HL-60 (cell line): Measurements from ENCODE around the gene IGSF6.

ENCODE experiments used
- DNase-seq, 2 experiments: peaks; one replicate each; pipeline ENCODE4 v3.0.0-alpha.2; 2010 to 2020; ENCODE audit warnings: low read depth in 1 of 2, low spot score in 1 of 2
- H3K27ac ChIP-seq: fragments of 250-450 bp; sonication (Bioruptor Pico); replicated peaks from 2 replicates; pipeline ENCODE4 v1.5.1; 2020; ENCODE audit warnings: mild to moderate bottlenecking, moderate library complexity
- H3K27me3 ChIP-seq: fragments of 250-450 bp; sonication (Bioruptor Pico); 2 replicates; pipeline ENCODE4 v1.5.1; 2021; ENCODE audit warnings: mild to moderate bottlenecking, moderate library complexity; ENCODE audit not compliant: insufficient read depth, poor library complexity, severe bottlenecking
- H3K4me3 ChIP-seq: replicated peaks from 2 replicates; pipeline ENCODE4 v1.5.1; 2011; ENCODE audit warnings: mild to moderate bottlenecking, control low read depth, low read length; ENCODE audit not compliant: insufficient read depth
- GABPA ChIP-seq: IDR thresholded peaks from 2 replicates; pipeline ENCODE4 v1.6.1; 2012; ENCODE audit warnings: low read depth
- POLR2AphosphoS5 ChIP-seq: IDR thresholded peaks from 2 replicates; pipeline ENCODE4 v1.6.1; 2012; ENCODE audit warnings: low read depth
- SPI1 ChIP-seq: IDR thresholded peaks from 2 replicates; pipeline ENCODE4 v1.6.1; 2012; ENCODE audit warnings: low read depth, mild to moderate bottlenecking, borderline replicate concordance
- TF ChIP-seq, protein P1 (sequence below): IDR thresholded peaks from one replicate; pipeline ENCODE4 v1.5.1; 2011; ENCODE audit warnings: low read length, control low read depth, inconsistent platforms; ENCODE audit not compliant: insufficient read depth
- TF ChIP-seq, protein P2 (sequence below): IDR thresholded peaks from 2 replicates; pipeline ENCODE4 v1.6.1; 2012; ENCODE audit warnings: low read depth; ENCODE audit not compliant: insufficient replicate concordance

Gene IGSF6

DNA sequence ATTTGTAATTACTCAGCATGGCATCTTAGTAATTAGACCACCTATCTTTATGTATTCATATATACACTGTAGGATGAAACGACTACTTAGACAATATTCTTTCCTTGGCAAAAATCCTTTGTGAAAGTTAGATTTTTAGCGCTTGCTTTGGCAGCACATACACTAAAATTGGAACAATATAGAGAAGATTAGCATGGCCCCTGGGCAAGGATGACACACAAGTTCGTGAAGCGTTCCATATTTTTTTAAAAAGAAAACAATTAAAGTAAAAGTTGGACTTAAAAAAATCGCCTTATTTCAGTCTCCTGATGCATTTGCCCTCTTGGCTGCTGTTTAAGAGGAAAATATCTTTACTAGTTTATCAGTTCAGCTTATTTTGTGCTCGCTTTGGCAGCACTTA, 10.5 kb downstream of the IGSF6 start:
- H3K27ac ChIP-seq, result no peak overlapping the region
- no peaks in the 10 kb centered on the region for H3K27me3 ChIP-seq
- H3K4me3 ChIP-seq, result no peak overlapping the region
- TF ChIP-seq, protein P1, sequence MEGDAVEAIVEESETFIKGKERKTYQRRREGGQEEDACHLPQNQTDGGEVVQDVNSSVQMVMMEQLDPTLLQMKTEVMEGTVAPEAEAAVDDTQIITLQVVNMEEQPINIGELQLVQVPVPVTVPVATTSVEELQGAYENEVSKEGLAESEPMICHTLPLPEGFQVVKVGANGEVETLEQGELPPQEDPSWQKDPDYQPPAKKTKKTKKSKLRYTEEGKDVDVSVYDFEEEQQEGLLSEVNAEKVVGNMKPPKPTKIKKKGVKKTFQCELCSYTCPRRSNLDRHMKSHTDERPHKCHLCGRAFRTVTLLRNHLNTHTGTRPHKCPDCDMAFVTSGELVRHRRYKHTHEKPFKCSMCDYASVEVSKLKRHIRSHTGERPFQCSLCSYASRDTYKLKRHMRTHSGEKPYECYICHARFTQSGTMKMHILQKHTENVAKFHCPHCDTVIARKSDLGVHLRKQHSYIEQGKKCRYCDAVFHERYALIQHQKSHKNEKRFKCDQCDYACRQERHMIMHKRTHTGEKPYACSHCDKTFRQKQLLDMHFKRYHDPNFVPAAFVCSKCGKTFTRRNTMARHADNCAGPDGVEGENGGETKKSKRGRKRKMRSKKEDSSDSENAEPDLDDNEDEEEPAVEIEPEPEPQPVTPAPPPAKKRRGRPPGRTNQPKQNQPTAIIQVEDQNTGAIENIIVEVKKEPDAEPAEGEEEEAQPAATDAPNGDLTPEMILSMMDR, result no peak
- no peak for TF ChIP-seq POLR2AphosphoS5
- no peak for TF ChIP-seq SPI1
- no peak for TF ChIP-seq GABPA
- TF ChIP-seq, protein P2, sequence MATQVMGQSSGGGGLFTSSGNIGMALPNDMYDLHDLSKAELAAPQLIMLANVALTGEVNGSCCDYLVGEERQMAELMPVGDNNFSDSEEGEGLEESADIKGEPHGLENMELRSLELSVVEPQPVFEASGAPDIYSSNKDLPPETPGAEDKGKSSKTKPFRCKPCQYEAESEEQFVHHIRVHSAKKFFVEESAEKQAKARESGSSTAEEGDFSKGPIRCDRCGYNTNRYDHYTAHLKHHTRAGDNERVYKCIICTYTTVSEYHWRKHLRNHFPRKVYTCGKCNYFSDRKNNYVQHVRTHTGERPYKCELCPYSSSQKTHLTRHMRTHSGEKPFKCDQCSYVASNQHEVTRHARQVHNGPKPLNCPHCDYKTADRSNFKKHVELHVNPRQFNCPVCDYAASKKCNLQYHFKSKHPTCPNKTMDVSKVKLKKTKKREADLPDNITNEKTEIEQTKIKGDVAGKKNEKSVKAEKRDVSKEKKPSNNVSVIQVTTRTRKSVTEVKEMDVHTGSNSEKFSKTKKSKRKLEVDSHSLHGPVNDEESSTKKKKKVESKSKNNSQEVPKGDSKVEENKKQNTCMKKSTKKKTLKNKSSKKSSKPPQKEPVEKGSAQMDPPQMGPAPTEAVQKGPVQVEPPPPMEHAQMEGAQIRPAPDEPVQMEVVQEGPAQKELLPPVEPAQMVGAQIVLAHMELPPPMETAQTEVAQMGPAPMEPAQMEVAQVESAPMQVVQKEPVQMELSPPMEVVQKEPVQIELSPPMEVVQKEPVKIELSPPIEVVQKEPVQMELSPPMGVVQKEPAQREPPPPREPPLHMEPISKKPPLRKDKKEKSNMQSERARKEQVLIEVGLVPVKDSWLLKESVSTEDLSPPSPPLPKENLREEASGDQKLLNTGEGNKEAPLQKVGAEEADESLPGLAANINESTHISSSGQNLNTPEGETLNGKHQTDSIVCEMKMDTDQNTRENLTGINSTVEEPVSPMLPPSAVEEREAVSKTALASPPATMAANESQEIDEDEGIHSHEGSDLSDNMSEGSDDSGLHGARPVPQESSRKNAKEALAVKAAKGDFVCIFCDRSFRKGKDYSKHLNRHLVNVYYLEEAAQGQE, result no peak
- no peak for DNase-seq

DNA sequence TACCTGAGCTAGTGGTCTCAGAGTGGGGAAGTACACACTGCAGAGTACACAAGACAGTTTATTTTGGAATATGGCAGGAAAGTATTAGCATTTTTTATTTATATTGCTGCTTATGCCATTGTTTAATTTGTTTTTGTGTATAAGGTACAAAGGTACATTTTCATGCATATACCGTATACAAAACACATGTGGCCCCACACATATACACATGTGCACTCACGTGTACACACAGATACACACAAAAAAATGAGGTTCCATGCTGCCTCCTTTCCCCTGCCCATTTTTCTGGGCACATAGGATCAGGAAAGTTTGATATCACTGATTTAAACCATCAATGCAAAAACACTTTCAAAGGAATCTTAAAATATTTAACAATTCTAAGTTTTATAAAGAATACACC, 12.9 kb downstream of the IGSF6 start:
- no peak overlapping the region for H3K27ac ChIP-seq
- TF ChIP-seq GABPA (no peak), SPI1 (no peak), POLR2AphosphoS5 (no peak)
- TF ChIP-seq, protein P1, result no peak
- TF ChIP-seq, protein P2, result no peak
- H3K4me3 ChIP-seq, result no peak overlapping the region
- no peaks in the 10 kb centered on the region for H3K27me3 ChIP-seq
- no peak for DNase-seq

DNA sequence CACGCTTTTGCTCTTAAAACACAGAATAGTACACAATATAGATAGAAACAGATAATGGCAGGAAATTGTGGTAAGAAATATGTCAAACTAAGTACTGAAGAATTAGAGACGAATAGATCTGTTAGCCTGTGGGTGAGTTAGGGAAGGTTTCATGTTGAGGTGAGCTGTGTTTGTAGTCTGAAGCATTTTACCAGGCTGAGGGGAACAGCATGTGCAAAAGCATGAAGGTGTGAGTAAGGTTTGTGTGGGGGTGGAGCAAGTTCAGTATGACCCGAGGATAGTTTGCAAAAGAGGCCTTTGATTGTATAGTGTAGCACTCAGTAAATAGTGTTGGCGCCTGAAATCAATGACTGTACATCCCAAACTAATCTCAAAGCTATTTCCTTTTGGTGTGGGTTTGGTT, 13.8 kb downstream of the IGSF6 start:
- Histone ChIP-seq H3K4me3 (no peak overlapping the region), H3K27me3 (no peaks in the 10 kb centered on the region), H3K27ac (no peak overlapping the region)
- TF ChIP-seq GABPA (no peak), POLR2AphosphoS5 (no peak), SPI1 (no peak)
- TF ChIP-seq, protein P2, result no peak
- TF ChIP-seq, protein P1, result no peak
- DNase-seq, result no peak
